SK-N-SH treated with all-trans-retinoic acid at 6 μM for 48 hours (cell line): ENCODE measurements around the gene TMPRSS12.

Source experiments
- ARNTL ChIP-seq: fragments of 450-650 bp; formaldehyde crosslinking; IDR thresholded peaks from 2 replicates; pipeline ENCODE4 v1.5.0; 2020; ENCODE audit warnings: low read depth, mild to moderate bottlenecking, moderate library complexity, borderline replicate concordance
- OSR1 ChIP-seq: fragments of 250-450 bp; sonication (Bioruptor Pico); IDR thresholded peaks from 2 replicates; pipeline ENCODE4 v1.8.0; 2022; ENCODE audit warnings: moderate library complexity, mild to moderate bottlenecking, inconsistent platforms
- PPARA ChIP-seq: fragments of 250-450 bp; sonication (Bioruptor Pico); IDR thresholded peaks from 2 replicates; pipeline ENCODE4 v1.5.0; 2020; ENCODE audit warnings: mild to moderate bottlenecking, borderline replicate concordance
- TCF4 ChIP-seq: fragments of 250-450 bp; sonication (Bioruptor Pico); IDR thresholded peaks from 2 replicates; pipeline ENCODE4 v1.8.0; 2021; ENCODE audit warnings: mild to moderate bottlenecking, moderate library complexity, borderline replicate concordance
- TSHZ2 ChIP-seq: fragments of 250-450 bp; sonication (Bioruptor Pico); IDR thresholded peaks from 2 replicates; pipeline ENCODE4 v1.5.0; 2020; ENCODE audit warnings: mild to moderate bottlenecking, moderate library complexity
- ZC3H10 ChIP-seq: fragments of 250-450 bp; sonication (Bioruptor Pico); IDR thresholded peaks from 2 replicates; pipeline ENCODE4 v1.5.1; 2021; ENCODE audit warnings: mild to moderate bottlenecking, moderate library complexity
- ZFP30 ChIP-seq: fragments of 450-650 bp; formaldehyde crosslinking; IDR thresholded peaks from 2 replicates; pipeline ENCODE4 v1.5.0; 2022; ENCODE audit warnings: mild to moderate bottlenecking, moderate library complexity
- ZNF565 ChIP-seq: fragments of 450-650 bp; formaldehyde crosslinking; conservative IDR thresholded peaks from 2 replicates; pipeline ENCODE4 v1.5.0; 2020; ENCODE audit warnings: low read depth, mild to moderate bottlenecking, moderate library complexity
- ZNF70 ChIP-seq: fragments of 450-650 bp; formaldehyde crosslinking; IDR thresholded peaks from 2 replicates; pipeline ENCODE4 v1.5.0; 2020; ENCODE audit warnings: mild to moderate bottlenecking, moderate library complexity
- TF ChIP-seq, protein P1 (sequence below): fragments of 250-450 bp; sonication (Bioruptor Pico); IDR thresholded peaks from 2 replicates; pipeline ENCODE4 v1.8.0; 2020; ENCODE audit warnings: mild to moderate bottlenecking, moderate library complexity, borderline replicate concordance
- TF ChIP-seq, protein P2 (sequence below): fragments of 250-450 bp; sonication (Bioruptor Pico); IDR thresholded peaks from 2 replicates; pipeline ENCODE4 v1.5.1; 2021; ENCODE audit warnings: mild to moderate bottlenecking, moderate library complexity

GRCh38 chr12:50862316-50862715 is 19.6 kb downstream of the TMPRSS12 start:
- TF ChIP-seq ARNTL (CRISPR knock-in tag) (no peak), TCF4 (CRISPR knock-in tag) (no peak), ZFP30 (CRISPR knock-in tag) (no peak), ZNF70 (CRISPR knock-in tag) (no peak), PPARA (CRISPR knock-in tag) (no peak), ZNF565 (CRISPR knock-in tag) (no peak), OSR1 (CRISPR knock-in tag) (no peak), ZC3H10 (CRISPR knock-in tag) (no peak), TSHZ2 (CRISPR knock-in tag) (no peak)
- TF ChIP-seq, protein P1, sequence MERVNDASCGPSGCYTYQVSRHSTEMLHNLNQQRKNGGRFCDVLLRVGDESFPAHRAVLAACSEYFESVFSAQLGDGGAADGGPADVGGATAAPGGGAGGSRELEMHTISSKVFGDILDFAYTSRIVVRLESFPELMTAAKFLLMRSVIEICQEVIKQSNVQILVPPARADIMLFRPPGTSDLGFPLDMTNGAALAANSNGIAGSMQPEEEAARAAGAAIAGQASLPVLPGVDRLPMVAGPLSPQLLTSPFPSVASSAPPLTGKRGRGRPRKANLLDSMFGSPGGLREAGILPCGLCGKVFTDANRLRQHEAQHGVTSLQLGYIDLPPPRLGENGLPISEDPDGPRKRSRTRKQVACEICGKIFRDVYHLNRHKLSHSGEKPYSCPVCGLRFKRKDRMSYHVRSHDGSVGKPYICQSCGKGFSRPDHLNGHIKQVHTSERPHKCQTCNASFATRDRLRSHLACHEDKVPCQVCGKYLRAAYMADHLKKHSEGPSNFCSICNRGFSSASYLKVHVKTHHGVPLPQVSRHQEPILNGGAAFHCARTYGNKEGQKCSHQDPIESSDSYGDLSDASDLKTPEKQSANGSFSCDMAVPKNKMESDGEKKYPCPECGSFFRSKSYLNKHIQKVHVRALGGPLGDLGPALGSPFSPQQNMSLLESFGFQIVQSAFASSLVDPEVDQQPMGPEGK (CRISPR knock-in tag): no peak
- TF ChIP-seq, protein P2, sequence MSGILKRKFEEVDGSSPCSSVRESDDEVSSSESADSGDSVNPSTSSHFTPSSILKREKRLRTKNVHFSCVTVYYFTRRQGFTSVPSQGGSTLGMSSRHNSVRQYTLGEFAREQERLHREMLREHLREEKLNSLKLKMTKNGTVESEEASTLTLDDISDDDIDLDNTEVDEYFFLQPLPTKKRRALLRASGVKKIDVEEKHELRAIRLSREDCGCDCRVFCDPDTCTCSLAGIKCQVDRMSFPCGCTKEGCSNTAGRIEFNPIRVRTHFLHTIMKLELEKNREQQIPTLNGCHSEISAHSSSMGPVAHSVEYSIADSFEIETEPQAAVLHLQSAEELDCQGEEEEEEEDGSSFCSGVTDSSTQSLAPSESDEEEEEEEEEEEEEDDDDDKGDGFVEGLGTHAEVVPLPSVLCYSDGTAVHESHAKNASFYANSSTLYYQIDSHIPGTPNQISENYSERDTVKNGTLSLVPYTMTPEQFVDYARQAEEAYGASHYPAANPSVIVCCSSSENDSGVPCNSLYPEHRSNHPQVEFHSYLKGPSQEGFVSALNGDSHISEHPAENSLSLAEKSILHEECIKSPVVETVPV (CRISPR knock-in tag): no peak
